Skeletal muscle tissue (tissue), 4 donors: ENCODE measurements around the gene CGGBP1. TPM values are rescaled to one million over a fixed set of nuclear protein-coding genes. Genes with fewer than 3 reads are reported as not detected.

ENCODE experiments used
- H3K27ac ChIP-seq: one replicate; pipeline ENCODE4 v1.7.0; 2013; ENCODE audit warnings: mild to moderate bottlenecking, low read depth, low read length, inconsistent platforms
- H3K27me3 ChIP-seq, 3 donors: one replicate each; pipeline ENCODE4 v1.7.0; 2013; ENCODE audit warnings: low read length in 3 of 3; ENCODE audit not compliant: control insufficient read depth in 3 of 3, insufficient read depth in 3 of 3
- H3K36me3 ChIP-seq, 3 donors: one replicate each; pipeline ENCODE4 v1.7.0; 2013; ENCODE audit warnings: low read length in 3 of 3; ENCODE audit not compliant: control insufficient read depth in 3 of 3, insufficient read depth in 3 of 3
- H3K4me1 ChIP-seq, 3 donors: one replicate each; pipeline ENCODE4 v1.7.0; 2013; ENCODE audit warnings: low read length in 3 of 3, mild to moderate bottlenecking in 3 of 3; ENCODE audit not compliant: control insufficient read depth in 3 of 3, insufficient read depth in 3 of 3
- H3K4me3 ChIP-seq, 3 donors: one replicate each; pipeline ENCODE4 v1.7.0; 2013; ENCODE audit warnings: low read length in 3 of 3
- H3K9ac ChIP-seq, 3 donors: one replicate each; pipeline ENCODE4 v1.7.0; 2013; ENCODE audit warnings: low read length in 3 of 3, mild to moderate bottlenecking in 3 of 3, moderate library complexity in 2 of 3, low read depth in 1 of 3
- H3K9me3 ChIP-seq, 3 donors: one replicate each; pipeline ENCODE4 v1.7.0; 2013; ENCODE audit warnings: low read length in 3 of 3; ENCODE audit not compliant: control insufficient read depth in 3 of 3
- total RNA-seq: library from RNA; depleted of rRNA; stranded (reverse); fragments of >200 nt; gene quantifications from one replicate; pipeline ENCODE4 v1.2.3, GENCODE V29; 2014
- donor health status: Osteomylitis.

The CGGBP1 gene
- total RNA-seq, result 45.9 TPM

- Histone ChIP-seq H3K4me3 (peak within 1 kb of the TSS; percentile 86 to 97 (median 86)), H3K9ac (peak within 1 kb of the TSS; percentile 92 to 96 (median 96)), H3K27ac (peak within 1 kb of the TSS; percentile 97), H3K9me3 (no peaks in the 10 kb centered on the region), H3K27me3 (no peaks in the 10 kb centered on the region), H3K4me1 (peaks cover 6 to 30% (median 10%) of the 10 kb centered on the region in 3 donors), H3K36me3 (peaks cover 6 to 13% (median 11%) of the 10 kb centered on the region in 3 donors)
Observed at GRCh38 chr3:88058581-88059379, at the start of gene CGGBP1, which contains the start of gene ZNF654. TSS of gene CGGBP1 (minus strand) at chr3:88059005. CDS start at chr3:88055976, 3,029 bp downstream. TSS of gene ZNF654 (plus strand) at chr3:88059255. CDS start at chr3:88059320, 65 bp downstream.

GRCh38 chr3:88105325-88105724 lies 46.5 kb upstream of the CGGBP1 start:
- no peak overlapping the region for H3K4me3 ChIP-seq
- peaks cover 0 to 2% (median 0%) of the 10 kb centered on the region in 3 donors for H3K36me3 ChIP-seq
- no peaks in the 10 kb centered on the region for H3K9me3 ChIP-seq
- no peak overlapping the region for H3K9ac ChIP-seq
- H3K27me3 ChIP-seq, result no peaks in the 10 kb centered on the region
- no peak overlapping the region for H3K27ac ChIP-seq
- H3K4me1 ChIP-seq, result no peaks in the 10 kb centered on the region

- no peaks in the 10 kb centered on the region for H3K9me3 ChIP-seq
- H3K9ac ChIP-seq, result no peak overlapping the region
- peaks cover 0 to 2% (median 0%) of the 10 kb centered on the region in 3 donors for H3K36me3 ChIP-seq
- H3K4me1 ChIP-seq, result no peaks in the 10 kb centered on the region
- no peaks in the 10 kb centered on the region for H3K27me3 ChIP-seq
- H3K4me3 ChIP-seq, result no peak overlapping the region
- H3K27ac ChIP-seq, result no peak overlapping the region
Observed at GRCh38 chr3:88101142-88101541, 42.3 kb upstream of the CGGBP1 start.

GRCh38 chr3:88093266-88093665 lies 34.5 kb upstream of the CGGBP1 start:
- H3K9ac ChIP-seq, result no peak overlapping the region

GRCh38 chr3:88092270-88092669 lies 33.5 kb upstream of the CGGBP1 start:
- Histone ChIP-seq H3K4me3 (no peak overlapping the region), H3K9me3 (no peaks in the 10 kb centered on the region), H3K9ac (no peak overlapping the region), H3K27ac (no peak overlapping the region), H3K27me3 (no peaks in the 10 kb centered on the region), H3K36me3 (peaks cover 0 to 6% (median 4%) of the 10 kb centered on the region in 3 donors), H3K4me1 (no peaks in the 10 kb centered on the region)

More at GRCh38 chr3:88093266-88093665, 34.5 kb upstream of the CGGBP1 start:
- Histone ChIP-seq H3K27me3 (no peaks in the 10 kb centered on the region), H3K4me3 (no peak overlapping the region), H3K27ac (no peak overlapping the region), H3K4me1 (no peaks in the 10 kb centered on the region), H3K36me3 (peaks cover 0 to 6% (median 4%) of the 10 kb centered on the region in 3 donors), H3K9me3 (no peaks in the 10 kb centered on the region)

- Histone ChIP-seq H3K4me3 (no peak overlapping the region), H3K27ac (no peak overlapping the region), H3K27me3 (no peaks in the 10 kb centered on the region), H3K9ac (no peak overlapping the region), H3K4me1 (no peaks in the 10 kb centered on the region), H3K36me3 (peaks cover 0 to 6% (median 3%) of the 10 kb centered on the region in 3 donors), H3K9me3 (no peaks in the 10 kb centered on the region)
Observed at GRCh38 chr3:88090681-88091080, 31.9 kb upstream of the CGGBP1 start.

GRCh38 chr3:88084097-88084501 lies 25.3 kb upstream of the CGGBP1 start:
- no peak overlapping the region for H3K4me3 ChIP-seq
- H3K9me3 ChIP-seq, result no peaks in the 10 kb centered on the region
- H3K4me1 ChIP-seq, result peaks cover 4 to 15% (median 6%) of the 10 kb centered on the region in 3 donors
- no peaks in the 10 kb centered on the region for H3K36me3 ChIP-seq
- no peaks in the 10 kb centered on the region for H3K27me3 ChIP-seq
- no peak overlapping the region for H3K27ac ChIP-seq
- H3K9ac ChIP-seq, result no peak overlapping the region

- no peak overlapping the region for H3K4me3 ChIP-seq
- no peak overlapping the region for H3K9ac ChIP-seq
- no peak overlapping the region for H3K27ac ChIP-seq
- no peaks in the 10 kb centered on the region for H3K36me3 ChIP-seq
- no peaks in the 10 kb centered on the region for H3K9me3 ChIP-seq
- peaks cover 4 to 15% (median 6%) of the 10 kb centered on the region in 3 donors for H3K4me1 ChIP-seq
- H3K27me3 ChIP-seq, result no peaks in the 10 kb centered on the region
Observed at GRCh38 chr3:88082854-88083253, 24.0 kb upstream of the CGGBP1 start.

GRCh38 chr3:88078932-88079331 lies 20.1 kb upstream of the CGGBP1 start:
- no peaks in the 10 kb centered on the region for H3K27me3 ChIP-seq
- H3K27ac ChIP-seq, result no peak overlapping the region
- peaks cover 4 to 11% (median 10%) of the 10 kb centered on the region in 3 donors for H3K4me1 ChIP-seq
- H3K9me3 ChIP-seq, result no peaks in the 10 kb centered on the region
- H3K36me3 ChIP-seq, result no peaks in the 10 kb centered on the region
- no peak overlapping the region for H3K4me3 ChIP-seq
- H3K9ac ChIP-seq, result no peak overlapping the region

GRCh38 chr3:88076712-88077111 lies 17.9 kb upstream of the CGGBP1 start:
- Histone ChIP-seq H3K4me3 (no peak overlapping the region), H3K4me1 (peaks cover 0 to 6% (median 5%) of the 10 kb centered on the region in 3 donors), H3K36me3 (no peaks in the 10 kb centered on the region), H3K9ac (no peak overlapping the region), H3K9me3 (no peaks in the 10 kb centered on the region), H3K27me3 (no peaks in the 10 kb centered on the region), H3K27ac (no peak overlapping the region)
